HG02970 (cell line): Measurements from ENCODE around the gene DKK3.

Experiments used
- ATAC-seq: cut with Tn5 transposase; IDR thresholded peaks from one replicate; pipeline ENCODE4 v1.9.1; 2021; ENCODE audit warnings: mild to moderate bottlenecking, moderate library complexity, moderate number of reproducible peaks; ENCODE audit not compliant: unreplicated experiment, low FRiP score

DKK3 gene

DNA sequence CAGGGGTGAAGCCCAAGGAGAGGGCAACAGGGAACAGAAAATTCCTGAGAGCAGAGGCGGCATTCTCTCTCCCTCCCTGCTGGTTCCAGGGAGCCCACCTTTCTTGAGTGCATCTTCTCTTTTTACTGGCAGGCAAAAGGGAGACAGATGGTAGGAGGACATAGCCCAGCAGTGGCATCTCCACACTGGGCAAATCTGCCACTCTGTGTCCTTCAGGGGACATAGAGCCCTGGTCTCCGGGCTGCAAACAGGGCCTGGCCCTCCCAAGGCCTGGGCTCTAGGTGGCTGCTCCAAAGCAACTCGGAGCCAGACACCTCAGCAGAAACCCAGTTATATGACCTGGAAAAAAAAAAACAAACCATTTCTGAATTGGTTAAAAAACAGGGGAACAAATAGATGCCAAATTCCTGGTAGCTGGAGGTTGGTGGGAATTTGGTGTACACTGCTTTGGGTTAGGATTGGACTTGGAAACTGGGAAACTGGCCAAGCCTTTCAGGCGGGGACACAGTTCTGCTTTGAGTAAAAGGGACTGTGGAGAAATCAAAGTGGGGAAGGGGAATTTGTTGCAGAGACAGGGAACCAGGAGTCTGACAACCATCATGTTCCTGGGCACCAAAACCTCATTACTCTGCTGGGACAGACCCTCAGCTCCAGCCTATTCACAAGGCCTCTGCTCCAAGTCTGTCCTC is 23.6 kb upstream of the DKK3 start:
- ATAC-seq, result no peak

DNA sequence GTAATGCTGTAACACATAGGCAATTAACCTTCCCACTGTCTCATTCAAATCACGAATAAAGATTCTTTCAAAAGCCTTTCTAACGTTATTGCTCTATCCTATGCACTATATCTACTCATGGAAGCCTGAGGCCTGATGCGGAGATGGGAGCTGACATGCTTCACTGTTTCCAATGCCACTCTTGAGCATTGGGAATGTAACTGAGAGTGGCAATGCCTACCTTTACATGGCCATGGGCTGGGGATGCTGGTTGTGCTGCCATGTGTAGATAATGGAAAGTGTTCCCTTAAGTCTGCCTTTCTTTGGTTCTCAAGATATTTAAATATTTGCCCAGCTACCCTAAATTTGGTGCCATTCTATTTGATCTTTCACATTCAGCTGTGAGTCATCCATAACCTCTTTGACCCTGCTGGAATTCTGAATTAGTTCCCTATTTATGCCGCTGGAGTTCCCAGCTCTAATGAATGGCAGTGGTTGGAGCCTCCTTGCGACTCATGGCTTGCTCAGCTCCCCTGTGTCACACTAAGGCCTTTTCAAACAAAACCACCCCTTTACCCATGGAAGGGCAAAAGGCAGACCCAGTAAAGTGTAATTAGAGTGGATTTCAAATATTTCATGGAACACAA is 21.4 kb upstream of the DKK3 start:
- no peak for ATAC-seq

DNA sequence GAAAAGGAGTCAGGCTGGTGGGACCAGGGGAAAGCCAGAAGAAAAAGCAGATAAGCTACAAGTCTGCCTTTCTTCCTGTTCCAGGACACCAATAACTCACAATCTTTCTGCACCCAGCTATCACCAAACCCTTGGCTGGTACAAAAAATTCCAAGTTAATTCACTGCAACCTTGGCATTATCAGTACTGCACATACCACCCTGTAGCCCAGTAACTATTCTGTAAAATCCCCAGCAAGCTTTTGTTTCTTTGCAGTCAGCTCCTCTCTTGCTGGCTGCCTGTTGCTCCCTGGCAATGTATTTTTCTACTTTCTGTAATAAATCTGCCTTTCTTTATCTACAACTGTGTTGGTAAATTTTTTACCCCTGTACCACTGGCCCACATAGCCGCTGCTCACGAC is 20.7 kb upstream of the DKK3 start:
- no peak for ATAC-seq

DNA sequence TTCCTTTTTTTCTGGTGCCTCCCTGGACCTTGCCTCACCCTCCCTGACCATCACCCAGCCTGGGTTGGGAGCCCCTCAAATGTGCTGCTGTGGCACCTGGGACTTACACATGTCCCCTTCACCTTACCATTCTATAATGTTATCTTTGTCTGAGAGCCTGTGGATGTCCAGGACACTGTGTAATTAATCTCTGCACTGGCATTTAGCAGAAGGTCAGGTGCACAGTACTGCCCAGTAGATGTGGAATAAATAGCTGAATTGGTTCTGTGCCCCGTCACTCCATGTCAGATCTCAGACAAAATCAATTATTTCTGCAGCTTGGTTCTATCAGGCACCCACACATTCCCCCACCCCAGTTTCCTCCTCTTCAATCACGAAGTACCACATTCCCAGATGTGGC is 19.9 kb upstream of the DKK3 start:
- ATAC-seq, result no peak

DNA sequence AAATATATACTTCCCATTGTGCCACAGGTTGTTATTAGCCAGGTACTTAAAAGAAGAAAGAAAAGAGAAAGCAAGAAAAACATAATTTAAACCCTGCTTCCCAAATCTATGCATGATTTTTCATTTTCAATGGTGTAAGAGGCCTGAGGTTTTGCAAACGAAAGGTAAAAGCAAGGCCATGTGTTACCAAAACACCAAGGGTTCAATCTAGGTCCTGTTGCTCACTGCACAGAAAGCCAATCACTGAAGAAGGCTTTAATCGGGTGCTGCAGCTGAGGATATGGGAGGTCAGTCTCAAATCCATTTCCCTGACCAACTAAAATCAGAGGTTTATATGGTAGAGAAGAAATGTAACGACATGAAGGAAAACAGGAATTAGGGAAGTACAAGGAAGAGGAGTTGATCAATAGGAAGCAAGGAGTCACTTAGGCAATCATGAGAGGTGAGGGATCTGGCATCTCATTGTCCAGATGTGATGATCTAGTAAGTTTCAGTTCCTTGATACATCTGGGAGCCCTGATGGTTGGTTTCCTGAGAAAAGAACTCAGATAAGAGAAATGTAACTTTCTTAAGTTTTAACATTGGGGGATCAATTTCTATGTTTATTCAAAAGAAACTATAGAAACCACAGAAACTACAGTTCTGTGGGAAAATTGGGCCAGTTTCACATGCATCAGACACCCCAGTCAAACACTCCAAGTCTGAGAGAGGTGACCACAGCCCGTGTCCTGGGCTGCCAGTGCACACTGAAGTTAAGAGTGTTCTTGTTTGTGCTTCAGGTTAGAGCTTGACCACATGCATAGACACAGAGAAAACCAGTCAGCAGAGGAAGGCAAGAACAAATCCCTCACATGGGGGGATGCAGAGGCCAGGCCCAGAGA is 18.1 kb upstream of the DKK3 start:
- ATAC-seq, result no peak

DNA sequence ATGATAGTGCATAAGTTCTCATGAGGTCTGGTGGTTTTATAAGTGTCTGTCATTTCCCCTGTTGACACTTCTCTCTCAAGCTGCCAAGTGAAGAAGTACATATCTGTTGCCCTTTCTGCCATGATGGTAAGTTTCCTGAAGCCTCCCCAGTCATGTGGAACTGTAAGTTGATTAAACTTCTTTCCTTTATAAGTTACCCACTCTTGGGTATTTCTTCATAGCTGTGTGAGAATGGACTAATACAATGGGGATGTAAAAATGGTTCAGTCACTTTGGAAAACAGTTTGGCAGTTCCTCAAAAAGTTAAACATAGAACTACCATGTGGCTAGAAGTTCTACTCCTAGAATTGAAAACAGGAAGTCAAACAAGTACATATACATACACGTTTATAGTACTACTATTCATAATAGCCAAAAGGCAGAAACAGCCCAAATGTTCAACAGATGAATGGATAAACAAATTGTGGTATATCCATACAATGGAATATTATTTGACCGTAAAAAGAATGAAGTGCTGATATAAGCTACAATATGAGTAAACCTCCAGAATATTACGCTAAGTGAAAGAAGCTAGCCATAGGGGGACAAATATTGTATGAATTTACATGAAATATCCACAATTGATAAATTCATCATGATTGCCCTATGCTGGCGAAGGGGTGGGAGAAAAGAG is 16.0 kb upstream of the DKK3 start:
- no peak for ATAC-seq

DNA sequence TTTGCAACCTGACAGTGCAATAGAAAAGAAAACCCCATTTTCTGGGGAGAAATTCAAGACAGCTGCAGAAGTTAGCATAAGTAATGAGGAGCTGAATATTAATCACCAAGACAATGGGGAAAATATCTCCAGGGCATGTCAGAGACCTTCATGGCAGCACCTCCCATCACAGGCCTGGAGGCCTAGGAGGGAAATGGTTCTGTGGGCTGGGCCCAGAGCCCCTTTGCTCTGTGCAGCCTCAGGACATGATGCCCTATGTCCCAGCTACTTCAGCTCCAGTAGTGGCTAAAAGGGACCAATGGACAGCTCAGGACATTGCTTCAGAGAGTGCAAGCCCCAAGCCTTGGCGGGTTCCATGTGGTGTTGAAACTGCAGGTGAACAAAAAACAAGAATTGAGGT is 14.6 kb upstream of the DKK3 start:
- no peak for ATAC-seq

DNA sequence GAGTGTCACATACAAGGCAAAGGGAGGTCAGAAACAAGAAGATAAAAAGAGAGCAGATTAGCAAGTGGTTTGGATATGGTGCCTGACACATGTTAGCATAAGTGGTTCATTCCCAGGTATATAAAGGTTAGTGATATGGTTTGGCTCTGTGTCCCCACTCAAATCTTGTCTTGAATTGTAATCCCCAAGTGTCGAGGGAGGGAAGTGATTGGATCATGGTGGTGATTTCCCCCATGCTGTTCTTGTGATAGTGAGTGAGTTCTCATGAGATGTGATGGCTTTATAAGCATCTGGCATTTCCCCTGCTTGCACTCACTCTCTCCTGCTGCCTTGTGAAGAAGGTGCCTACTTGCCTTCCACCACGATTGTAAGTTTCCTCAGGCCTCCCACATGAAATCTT is 12.1 kb upstream of the DKK3 start:
- ATAC-seq, result no peak

DNA sequence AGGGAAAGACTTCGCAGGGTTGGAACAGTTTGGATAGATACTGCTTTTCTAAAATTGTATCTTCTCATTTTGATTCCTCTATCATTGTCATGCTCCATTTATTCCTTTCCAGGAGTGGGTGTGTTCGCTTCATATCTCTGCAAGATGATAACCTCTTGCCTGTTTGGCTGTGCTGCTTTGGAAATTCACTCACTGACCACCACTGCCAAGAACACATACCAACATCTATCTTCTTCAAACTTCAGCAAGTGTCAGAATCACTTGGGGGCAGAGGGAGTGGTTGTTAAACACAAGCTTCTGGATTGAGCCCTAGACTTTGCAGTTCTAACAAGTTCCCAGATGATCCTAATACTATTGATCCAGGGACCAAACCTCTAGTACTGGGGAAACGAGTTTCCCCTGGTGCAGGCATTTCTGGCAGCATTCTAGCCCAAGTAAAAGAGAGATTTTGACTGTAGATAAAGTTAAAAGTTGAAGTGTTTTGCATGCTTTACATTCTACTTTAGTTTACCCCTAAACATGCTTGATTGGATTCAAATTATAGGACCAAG is 11.5 kb upstream of the DKK3 start:
- no peak for ATAC-seq

DNA sequence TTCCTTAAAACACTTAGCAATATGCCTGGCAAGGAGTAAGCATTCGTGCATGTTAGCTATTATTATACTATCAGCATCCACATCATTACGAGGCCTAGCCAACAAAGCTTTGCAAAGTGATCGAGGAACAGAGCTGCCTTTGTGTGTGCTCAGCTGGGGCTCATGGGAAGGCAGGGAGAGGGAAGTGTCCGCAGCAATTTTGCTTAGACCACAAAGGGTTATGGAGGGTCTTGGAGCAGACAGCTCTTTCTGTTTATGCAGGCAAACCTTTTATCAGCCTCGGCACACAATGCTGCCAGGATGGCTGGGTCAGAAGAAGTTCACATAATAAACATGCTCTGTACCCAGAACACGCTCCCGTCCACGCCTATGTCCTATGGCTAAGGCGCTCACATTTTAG is 10.9 kb upstream of the DKK3 start:
- ATAC-seq, result no peak

DNA sequence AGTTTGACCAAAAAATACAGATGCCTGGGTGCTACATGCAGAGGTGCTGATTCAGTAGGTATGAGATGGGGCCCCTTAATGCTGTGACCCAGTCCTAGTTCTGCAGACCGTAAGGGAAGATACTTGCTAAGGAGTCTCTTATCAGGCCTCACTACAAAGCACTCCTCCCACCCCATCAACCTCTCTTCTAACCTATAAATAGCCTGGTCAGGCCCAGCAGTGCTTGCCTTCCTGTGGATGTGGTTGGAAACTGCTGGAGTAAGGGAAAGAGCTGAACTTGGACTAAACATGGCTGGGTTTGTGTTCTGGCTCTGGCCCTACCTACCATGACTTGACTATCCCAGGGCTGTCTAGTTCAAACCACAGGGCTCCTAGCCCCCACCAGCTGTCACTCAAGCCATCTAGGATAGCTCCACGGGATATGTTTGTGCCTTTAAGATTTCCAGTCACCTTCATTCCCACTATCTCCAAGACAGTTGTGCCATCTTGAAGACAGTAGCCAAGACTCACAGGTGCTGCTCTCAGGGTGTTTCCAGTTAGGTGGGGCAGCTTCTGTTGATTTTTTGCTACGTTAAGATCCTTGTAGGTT is 9.5 kb upstream of the DKK3 start:
- ATAC-seq, result no peak

DNA sequence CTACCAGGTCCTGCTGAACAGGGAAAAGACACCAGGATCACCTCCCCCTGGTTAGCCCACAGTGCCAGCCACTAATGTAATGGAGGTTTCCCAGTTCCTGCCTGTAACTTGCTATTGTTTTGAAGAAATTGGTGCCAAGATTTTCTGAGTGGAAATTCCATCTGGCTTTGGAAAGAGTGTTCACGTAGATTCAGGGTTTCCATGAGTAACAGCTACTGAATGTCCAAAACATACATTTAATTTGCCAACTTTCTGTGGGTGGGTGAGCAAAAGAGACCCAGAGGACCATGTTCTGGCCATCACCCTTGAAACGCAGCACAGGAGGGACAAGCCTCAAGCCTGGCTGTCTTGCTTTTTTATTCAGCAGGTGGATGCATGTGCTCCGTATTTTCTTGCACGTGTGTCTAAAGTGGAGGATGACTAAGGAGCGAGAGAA is 8.8 kb upstream of the DKK3 start:
- ATAC-seq, result no peak

DNA sequence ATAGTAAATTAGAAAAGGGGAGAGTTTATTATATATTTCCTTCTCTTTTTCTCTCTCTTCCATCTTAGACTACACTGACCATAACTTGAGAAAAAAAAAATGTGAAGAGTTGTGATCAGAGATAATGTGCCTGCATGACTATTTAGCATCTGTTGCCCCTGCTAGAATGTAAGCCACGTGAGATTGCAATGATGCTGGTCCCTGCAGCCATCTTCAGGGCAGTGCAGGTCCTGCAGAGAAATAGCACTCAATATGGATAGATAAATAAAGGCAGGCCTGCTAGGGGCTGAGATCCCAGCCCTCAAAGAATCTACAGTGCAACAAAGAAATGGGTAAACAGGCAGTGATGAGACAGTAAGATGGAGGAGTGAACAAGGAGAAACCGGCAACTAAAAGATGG is 7.8 kb upstream of the DKK3 start:
- no peak for ATAC-seq

DNA sequence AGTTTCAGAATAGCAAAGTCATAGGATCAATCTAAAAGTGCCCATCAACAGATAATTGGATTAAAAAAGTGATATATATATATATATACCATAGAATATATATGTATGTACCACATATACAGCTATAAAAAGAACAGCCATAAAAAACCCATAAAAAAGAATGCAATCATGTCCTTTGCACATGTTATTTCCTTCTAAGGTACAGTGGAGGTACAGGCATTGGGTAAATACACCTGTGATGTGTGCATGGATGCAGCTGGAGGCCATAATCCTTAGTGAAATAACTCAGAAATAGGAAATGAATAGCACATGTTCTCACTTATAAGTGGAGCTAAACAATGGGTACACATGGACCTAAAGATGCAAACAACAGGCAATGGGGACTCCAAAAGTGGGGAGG is 7.1 kb upstream of the DKK3 start:
- no peak for ATAC-seq

DNA sequence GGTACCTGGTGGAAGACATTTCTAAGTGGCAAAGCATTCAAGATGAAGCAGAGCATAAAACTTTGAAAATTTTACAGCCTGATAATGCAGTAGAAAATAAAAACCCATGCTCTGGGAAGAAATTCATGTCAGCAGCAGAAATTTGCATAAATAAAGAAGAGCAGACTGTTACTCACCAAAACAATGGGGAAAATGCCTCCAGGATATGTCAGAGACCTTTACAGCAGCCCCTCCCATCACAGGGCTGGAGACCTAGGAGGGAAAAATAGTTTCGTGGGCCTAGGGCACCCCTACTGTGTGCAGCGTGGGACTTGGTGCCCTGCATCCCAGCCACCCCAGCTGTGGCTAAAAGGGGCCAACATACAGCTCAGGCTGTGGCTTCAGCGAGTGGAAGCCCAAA is 5.4 kb upstream of the DKK3 start:
- ATAC-seq, result no peak

DNA sequence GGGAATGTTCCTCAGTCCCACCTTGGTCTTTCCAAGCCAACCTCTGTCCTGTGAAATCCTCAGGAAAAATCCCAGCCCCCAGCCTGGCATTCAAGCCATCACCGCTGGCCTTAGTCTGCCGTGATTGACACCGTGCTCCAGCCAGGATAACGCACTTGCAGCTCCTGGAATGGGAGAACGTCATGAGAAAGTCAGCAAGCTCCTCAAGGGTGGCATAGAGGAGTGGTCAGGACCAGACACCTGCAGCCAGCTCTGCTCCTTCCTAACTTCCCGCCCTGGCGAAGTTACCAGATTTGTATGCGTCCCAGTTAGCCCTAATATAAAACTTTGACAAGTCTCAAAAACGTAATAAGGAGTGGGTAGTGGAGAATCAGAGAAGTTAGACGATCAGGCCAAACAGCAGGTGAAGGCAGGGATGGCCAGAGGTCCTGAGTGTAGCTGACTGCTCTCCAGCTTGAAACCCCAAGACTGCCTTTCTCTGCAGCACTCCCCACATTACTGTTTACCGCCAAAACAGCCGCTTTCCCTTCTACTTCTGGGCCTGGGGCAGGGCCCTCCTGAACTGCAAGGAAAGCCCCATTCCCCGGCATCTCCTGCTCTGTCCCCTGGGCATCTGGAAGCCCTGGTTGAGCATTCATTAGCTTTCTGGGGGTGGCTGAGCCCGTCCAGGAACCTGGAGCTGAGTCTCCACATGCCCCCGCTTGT is 1.3 kb upstream of the DKK3 start:
- no peak for ATAC-seq

DNA sequence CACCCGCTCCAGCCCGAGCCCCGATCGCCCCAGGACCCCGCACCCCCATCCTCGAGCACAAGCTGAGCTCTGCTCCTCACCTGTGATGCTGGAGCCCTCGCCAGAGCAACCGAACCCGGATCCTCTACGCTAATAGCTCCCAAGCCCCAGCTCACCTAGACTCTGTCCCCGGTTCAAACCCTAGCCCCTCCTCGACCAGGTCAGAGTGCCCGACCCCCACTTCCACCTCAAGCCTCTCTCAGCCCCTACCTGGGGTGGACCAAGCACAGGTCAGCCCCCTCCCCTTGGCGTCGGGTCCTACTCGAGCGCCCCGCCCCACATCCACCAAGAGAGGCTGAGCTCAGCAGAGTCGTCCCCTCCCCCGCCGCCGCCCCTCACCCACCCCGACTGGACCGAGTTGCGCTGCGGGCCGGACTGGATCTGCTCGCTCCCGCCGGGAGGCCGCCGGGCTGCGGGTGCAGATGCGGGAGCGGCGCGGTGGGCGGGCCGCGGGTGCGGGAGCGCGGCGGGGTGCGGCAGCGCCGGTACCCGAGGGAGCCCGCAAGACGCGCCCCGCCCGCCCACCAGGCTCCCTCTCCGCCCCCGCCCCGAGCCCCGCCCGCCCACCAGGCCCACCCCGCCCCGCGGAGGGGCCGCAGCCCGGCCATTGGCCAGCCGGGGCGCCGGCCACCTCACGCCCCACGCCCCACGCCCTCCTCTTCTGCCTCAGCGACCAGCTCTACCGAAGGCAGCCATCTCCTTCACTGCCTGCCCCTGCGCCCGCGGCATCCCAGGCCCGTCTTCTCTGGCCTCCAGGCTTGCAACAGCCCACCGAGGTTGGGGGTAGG is 577 bp upstream of the DKK3 start:
- no peak for ATAC-seq

DNA sequence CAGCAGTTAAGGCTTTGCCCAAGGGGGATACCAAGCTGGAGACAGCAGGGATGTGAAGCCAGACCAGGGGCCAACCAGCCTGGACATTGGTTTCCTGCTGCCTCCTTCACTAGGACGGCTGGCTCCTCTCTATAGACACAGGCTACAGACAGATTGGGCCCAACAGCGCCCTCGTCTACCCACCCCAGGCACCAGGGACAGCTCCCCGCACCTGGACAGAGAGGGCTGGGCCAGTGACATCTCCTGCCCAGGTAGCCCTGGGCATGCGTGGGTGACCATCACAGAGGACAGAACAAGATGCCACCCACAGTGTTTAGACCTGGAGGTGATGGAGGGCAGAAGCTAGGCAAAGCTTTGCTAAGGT is 1.2 kb downstream of the DKK3 start:
- ATAC-seq, result no peak
